Measurements from ENCODE around the gene NADK.
"Not testable (repeated sequence)": the region's sequence is repeated elsewhere in the genome, so short reads cannot be mapped to it uniquely, and the experiment has no call there.

Gene NADK

DNA sequence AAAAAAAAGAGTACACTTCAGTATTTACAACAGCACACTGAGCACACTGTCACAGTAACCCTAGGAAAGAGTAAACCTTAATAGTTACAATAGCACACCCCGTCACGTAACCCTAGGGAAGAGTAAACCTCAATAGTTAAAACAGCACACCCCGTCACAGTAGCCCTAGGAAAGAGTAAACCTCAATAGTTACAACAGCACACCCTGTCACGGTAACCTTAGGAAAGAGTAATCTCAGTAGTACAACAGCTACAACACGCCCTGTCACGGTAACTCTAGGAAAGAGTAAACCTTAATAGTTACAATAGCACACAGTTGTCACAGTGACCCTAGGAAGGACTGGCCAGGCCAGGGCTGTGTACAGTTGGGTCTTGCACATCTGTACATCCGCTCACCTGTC, 57.1 kb downstream of the NADK start:
- TF ChIP-seq CTCF (conservative IDR thresholded peaks at IDR 0.05; ENCODE audit: control insufficient read depth, insufficient read depth, low read depth, low read length) = no peak
- no peak overlapping the region for H3K4me3 ChIP-seq (ENCODE audit: control insufficient read depth, low read depth, low read length)
- no peak for DNase-seq (ENCODE audit: low read depth)

- not testable (repeated sequence) for H3K4me3 ChIP-seq (ENCODE audit: control insufficient read depth, low read depth, low read length); DNase-seq (ENCODE audit: low read depth)
Observed at GRCh38 chr1:1715109-1715883, 63.0 kb downstream of the NADK start.

DNA sequence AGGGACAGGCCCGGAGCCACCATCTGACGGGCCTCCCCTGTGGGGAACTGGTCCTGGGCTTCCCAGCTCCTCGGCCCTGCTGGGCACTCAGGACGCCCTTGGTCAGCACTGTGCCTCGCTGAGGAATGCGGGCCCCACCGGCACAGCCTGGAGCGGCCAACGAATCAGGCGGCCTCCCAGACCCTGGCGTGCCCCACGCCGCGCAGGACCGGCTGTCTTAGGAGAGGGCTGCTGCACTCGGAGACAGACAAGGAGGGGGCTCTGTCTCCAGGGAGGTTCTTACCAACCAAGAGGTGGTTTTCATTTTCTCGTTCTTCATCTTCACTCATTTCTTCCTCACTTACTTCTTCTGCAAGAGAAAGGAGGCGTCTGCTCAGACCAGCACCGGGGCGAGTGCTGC, 70.4 kb downstream of the NADK start:
- H3K4me3 ChIP-seq (ENCODE audit: control insufficient read depth, low read depth, low read length); DNase-seq (ENCODE audit: low read depth): not testable (repeated sequence)

DNA sequence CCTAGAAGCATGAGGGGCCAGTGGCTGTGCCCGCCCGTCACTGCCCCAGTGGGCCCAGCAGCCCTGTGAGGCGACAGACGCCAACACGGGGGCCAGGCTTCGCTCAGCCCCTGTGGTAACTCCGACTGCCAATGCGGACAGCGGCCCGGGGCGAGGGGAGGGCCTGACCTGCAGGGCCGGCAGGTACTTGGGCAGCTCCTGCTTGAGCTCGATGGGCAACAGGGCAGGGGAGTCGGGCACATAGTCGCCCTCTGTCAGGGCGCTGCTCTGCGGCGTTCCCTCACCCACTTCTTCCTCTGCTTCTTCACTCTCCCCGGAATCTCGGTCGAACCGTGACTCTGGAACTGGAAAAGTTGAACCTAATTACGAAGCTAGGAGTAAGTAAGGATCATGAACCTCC, 71.0 kb downstream of the NADK start:
- DNase-seq (ENCODE audit: low read depth); H3K4me3 ChIP-seq (ENCODE audit: control insufficient read depth, low read depth, low read length): not testable (repeated sequence)

DNA sequence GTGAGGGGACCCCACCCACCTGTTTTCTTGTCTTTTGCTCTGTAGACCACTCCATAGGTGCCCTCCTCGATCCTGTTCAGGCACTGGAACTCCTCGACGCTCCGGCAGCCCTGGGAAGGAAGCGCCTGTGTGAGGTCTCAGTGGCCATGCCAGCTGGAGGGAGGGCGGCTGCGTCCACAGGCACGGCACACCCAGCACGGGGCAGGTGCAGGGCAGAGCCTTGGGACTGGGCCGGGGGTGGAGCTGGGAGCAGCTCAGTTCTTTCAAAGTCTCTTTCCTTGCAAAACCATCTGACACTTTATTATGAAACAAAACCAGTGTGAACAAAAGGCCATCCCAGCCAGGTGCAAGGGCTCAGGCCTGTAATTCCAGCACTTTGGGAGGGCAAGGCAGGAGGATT, 72.6 kb downstream of the NADK start:
- H3K4me3 ChIP-seq (ENCODE audit: control insufficient read depth, low read depth, low read length); DNase-seq (ENCODE audit: low read depth): not testable (repeated sequence)

DNA sequence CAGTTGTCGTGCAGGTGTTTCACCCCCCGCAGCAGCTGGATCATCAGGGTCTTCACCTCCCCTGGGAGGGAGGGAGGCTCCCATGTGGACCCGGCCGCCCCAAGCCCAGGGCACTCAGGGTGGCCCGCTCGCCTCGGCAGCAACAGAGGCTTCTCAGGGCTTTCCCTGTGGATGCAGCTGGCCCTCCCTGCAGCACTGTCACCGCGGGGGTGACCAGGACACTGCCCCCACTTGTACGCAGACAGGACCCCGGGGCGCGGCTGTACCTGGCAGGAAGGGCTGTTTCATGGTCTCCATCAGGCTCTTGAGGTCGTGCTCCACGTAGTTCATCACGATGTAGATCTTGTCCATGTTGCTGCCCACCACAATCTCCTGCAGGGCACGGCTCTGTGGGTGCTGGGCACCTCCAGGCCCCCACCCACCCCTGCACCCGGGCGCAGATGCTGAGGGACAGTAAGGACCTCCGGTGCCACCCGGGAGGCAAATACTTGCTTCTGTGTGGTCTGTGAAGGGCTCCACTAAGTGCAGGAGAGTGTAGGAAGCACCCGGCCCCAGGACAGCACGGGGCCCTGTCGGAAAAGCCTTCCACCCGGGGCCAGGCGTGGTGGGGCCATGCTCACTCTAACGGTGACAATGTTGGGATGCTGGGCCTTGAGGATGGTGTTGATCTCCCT, 73.8 kb downstream of the NADK start:
- H3K4me3 ChIP-seq (ENCODE audit: control insufficient read depth, low read depth, low read length); DNase-seq (ENCODE audit: low read depth): not testable (repeated sequence)

- TF ChIP-seq CTCF (conservative IDR thresholded peaks at IDR 0.05; ENCODE audit: control insufficient read depth, insufficient read depth, low read depth, low read length) = no peak
- DNase-seq (ENCODE audit: low read depth) = no peak
- no peak overlapping the region for H3K4me3 ChIP-seq (ENCODE audit: control insufficient read depth, low read depth, low read length)
Observed at GRCh38 chr1:1703796-1704195, 74.5 kb downstream of the NADK start.

DNA sequence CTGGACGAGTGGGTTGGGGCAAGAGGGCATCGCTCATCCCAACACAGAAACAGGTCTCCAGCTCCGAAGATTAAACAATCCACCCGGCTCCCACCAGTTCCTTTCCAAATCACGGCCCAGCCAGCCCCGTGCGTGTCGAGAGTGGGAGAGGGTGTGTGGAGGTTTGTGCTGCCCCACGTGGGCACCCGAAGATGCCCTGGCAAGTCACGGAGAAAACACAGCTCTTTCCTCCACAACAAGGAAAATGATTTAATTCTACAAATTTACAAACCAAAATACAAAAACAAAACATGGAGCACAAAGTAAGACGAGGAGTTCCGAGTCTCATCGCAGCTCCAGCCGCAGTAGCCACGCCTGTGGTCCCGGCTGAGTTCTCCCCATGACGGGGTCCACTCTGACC, 75.8 kb downstream of the NADK start:
- DNase-seq (ENCODE audit: low read depth); H3K4me3 ChIP-seq (ENCODE audit: control insufficient read depth, low read depth, low read length): not testable (repeated sequence)
